ENCODE results near the gene AURKB. TPM values are rescaled to one million over a fixed set of nuclear protein-coding genes. Genes with fewer than 3 reads are reported as not detected.

AURKB gene
- total and polyA plus RNA-seq, 2 of the 13 experiments (the other 11 are each of a cell fraction or from before 2014, with no cell fraction given) = 29.5 to 75.3 TPM

DNA sequence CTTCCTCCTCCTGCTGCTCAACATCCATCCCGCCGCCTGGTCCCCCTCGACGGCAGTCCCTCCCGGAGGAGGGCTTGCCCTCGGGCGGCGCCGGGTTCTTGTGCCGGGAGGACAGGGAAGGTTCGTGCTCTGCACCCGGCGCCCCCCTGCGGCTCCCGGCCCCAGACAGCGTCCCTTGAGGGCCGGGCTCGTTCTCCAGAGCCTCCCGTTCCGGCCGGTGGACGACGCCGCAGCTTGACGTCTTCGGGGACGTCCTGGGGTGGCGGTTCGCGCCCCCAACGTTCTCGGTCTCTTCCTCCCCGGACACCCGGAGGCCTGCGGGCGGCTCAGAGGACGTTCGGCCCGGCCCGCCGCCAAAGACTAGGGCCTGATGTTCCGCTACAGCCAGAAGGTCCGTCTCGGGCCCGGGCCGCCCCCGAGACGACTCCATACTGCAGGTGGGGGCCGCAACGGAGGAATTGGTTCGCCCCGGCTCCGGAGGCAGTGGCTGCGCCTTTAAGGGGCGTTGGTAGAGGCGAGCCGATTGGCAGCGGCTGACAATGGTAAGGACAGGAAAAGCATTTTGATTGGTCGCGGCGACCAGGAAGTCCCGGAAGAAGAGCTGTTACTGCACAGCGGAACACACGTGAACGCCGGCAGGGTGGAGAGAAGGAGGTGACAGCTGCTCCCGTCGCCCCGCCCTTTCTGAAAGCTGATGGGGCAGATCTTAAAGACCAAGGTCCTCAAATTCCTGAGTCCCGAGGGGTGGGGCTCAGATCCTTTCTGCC is 20.5 kb downstream of the AURKB start, which contains the start of gene BORCS6 (continued):
- TF ChIP-seq ZNF607 (CRISPR knock-in tag; IDR thresholded peaks at IDR 0.05; ENCODE audit: borderline replicate concordance) (no peak), PHF21A (CRISPR knock-in tag; IDR thresholded peaks at IDR 0.05) (no peak; the same call in 1 of the 2 replicates), STAT5B (CRISPR knock-in tag; IDR thresholded peaks at IDR 0.05) (no peak), TBL1XR1 (IDR thresholded peaks at IDR 0.05; ENCODE audit: borderline replicate concordance, low read length, partially characterized antibody) (no peak), SMAD1 (CRISPR knock-in tag; IDR thresholded peaks at IDR 0.05; ENCODE audit: borderline replicate concordance, low read depth) (0 out of 2 replicates have a peak, but pooled peaks have one; percentile 2), ZNF564 (CRISPR knock-in tag; IDR thresholded peaks at IDR 0.05) (0 out of 2 replicates have a peak, but pooled peaks have one; percentile 16), BHLHE40 (IDR thresholded peaks at IDR 0.05; ENCODE audit: low read length) (peak; percentile 56; the same call in 1 of the 2 replicates), IKZF1 (IDR thresholded peaks at IDR 0.05) (no peak), GRHL1 (CRISPR knock-in tag; conservative IDR thresholded peaks at IDR 0.05) (no peak), ZNF556 (CRISPR knock-in tag; IDR thresholded peaks at IDR 0.05; ENCODE audit: borderline replicate concordance) (no peak), ZNF563 (CRISPR knock-in tag; IDR thresholded peaks at IDR 0.05) (peak; percentile 65), PHB2 (IDR thresholded peaks at IDR 0.05; ENCODE audit: partially characterized antibody) (no peak), ZFP37 (CRISPR knock-in tag; IDR thresholded peaks at IDR 0.05; ENCODE audit: borderline replicate concordance) (no peak), TCF12 (IDR thresholded peaks at IDR 0.05) (no peak), TCF12 (CRISPR knock-in tag; IDR thresholded peaks at IDR 0.05) (no peak; the same call in 1 of the 2 replicates), REST (IDR thresholded peaks at IDR 0.05; ENCODE audit: borderline replicate concordance in 1 of 2, low read depth in 1 of 2, low read length in 2 of 2) (no peak), MXI1 (IDR thresholded peaks at IDR 0.05; ENCODE audit: borderline replicate concordance, low read depth, low read length) (peak; percentile 89; the same call in 1 of the 3 replicates), ISL2 (CRISPR knock-in tag; IDR thresholded peaks at IDR 0.05) (no peak; the same call in 1 of the 2 replicates), ZNF737 (CRISPR knock-in tag; IDR thresholded peaks at IDR 0.05; ENCODE audit: borderline replicate concordance) (no peak), NFE2 (CRISPR knock-in tag; IDR thresholded peaks at IDR 0.05) (no peak), KDM6A (CRISPR knock-in tag; IDR thresholded peaks at IDR 0.05; ENCODE audit: low read depth) (no peak), ZNF644 (CRISPR knock-in tag; IDR thresholded peaks at IDR 0.05; ENCODE audit: low read depth) (no peak), ELF4 (CRISPR knock-in tag; IDR thresholded peaks at IDR 0.05; ENCODE audit: borderline replicate concordance) (peak; percentile 78; the same call in 1 of the 2 replicates), SP2 (CRISPR knock-in tag; IDR thresholded peaks at IDR 0.05) (peak; percentile 83), BCL6 (CRISPR knock-in tag; IDR thresholded peaks at IDR 0.05) (0 out of 2 replicates have a peak, but pooled peaks have one; percentile 9)
- TF ChIP-seq, protein P1, sequence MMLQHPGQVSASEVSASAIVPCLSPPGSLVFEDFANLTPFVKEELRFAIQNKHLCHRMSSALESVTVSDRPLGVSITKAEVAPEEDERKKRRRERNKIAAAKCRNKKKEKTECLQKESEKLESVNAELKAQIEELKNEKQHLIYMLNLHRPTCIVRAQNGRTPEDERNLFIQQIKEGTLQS (CRISPR knock-in tag; IDR thresholded peaks at IDR 0.05) = no peak

Data from HepG2 (cell line).